ENCODE data around the gene VAV3.

VAV3 gene

GRCh38 chr1:107643766-107644165 is 321.2 kb downstream of the VAV3 start:
- DNase-seq (ENCODE audit: extremely low read depth, low read depth): no peak
- no peak for TF ChIP-seq CTCF (IDR thresholded peaks at IDR 0.05; ENCODE audit: low read depth, low read length, missing control alignments)
- no peak overlapping the region for H3K4me3 ChIP-seq (replicated peaks; ENCODE audit: low read depth, low read length)

- H3K4me3 ChIP-seq (replicated peaks; ENCODE audit: low read depth, low read length): no peak overlapping the region
- TF ChIP-seq CTCF (IDR thresholded peaks at IDR 0.05; ENCODE audit: low read depth, low read length, missing control alignments): no peak
- DNase-seq (ENCODE audit: extremely low read depth, low read depth): no peak
Measured at GRCh38 chr1:107640207-107640606, 324.8 kb downstream of the VAV3 start.

- H3K4me3 ChIP-seq (replicated peaks; ENCODE audit: low read depth, low read length): no peak overlapping the region
- TF ChIP-seq CTCF (IDR thresholded peaks at IDR 0.05; ENCODE audit: low read depth, low read length, missing control alignments): no peak
- no peak for DNase-seq (ENCODE audit: extremely low read depth, low read depth)
Measured at GRCh38 chr1:107637101-107637500, 327.9 kb downstream of the VAV3 start.

- TF ChIP-seq CTCF (IDR thresholded peaks at IDR 0.05; ENCODE audit: low read depth, low read length, missing control alignments): no peak
- no peak overlapping the region for H3K4me3 ChIP-seq (replicated peaks; ENCODE audit: low read depth, low read length)
- DNase-seq (ENCODE audit: extremely low read depth, low read depth): no peak
Measured at GRCh38 chr1:107633596-107633995, 331.4 kb downstream of the VAV3 start.

DNA sequence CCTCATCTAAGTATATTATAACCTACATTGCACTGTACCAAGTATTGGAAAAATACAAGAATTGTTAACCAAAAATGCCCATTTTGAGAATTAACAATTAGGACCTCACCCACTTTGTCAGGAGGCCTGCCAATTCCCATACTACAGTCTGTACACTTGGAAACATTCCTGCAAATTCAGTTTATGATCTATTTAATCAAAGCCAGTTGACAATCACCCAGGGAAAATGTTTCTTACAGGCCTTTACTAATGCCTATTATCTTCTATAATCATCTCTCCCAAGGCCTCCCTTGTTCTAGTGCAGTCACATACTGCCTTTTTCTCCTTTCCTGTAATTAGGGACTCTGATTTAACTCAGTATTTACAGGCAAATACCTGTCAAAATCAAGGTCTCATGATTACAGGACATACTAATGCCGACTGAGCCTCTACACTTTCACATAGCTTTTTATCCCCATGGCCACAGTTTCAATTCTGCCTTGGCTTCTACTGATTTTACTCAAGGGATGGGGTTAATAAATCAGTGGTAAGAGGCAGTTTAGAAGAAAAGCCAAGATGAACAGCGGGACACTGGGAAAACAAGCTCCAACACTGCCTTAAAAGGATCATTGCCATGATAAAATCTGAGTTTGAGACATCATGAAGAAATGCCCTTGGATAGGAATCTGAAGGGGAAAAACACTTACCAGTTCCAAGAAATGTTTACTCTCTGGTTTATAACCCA is 338.7 kb downstream of the VAV3 start:
- H3K4me3 ChIP-seq (replicated peaks; ENCODE audit: low read depth, low read length): no peak overlapping the region
- no peak for TF ChIP-seq CTCF (IDR thresholded peaks at IDR 0.05; ENCODE audit: low read depth, low read length, missing control alignments)
- DNase-seq (ENCODE audit: extremely low read depth, low read depth): no peak

DNA sequence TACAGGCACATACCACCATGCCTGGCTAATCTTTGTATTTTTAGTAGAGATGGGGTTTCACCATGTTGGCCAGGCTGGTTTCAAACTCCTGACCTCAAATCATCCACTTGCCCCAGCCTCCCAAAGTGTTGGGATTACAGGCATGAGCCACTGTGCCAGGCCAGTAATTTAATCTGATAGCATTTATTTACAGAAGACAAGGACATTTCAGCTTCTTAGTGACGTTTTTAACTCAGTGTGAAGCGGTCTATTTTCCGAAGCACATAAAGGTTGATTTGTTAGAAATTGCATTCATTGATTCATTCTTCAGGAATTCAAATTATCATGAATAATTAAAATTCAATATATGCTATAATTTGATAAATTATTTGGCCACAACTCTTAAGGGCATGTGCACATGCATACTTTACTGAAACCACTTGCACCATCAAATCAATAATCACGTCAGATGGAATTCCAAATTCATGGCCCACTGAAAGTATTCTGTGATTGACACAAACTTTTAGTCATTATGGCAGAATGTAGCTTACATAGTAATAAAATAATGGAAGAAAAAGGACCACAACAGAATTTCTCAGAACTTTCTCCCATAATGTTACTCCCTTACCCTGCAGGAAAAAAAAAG is 339.5 kb downstream of the VAV3 start:
- no peak for TF ChIP-seq CTCF (IDR thresholded peaks at IDR 0.05; ENCODE audit: low read depth, low read length, missing control alignments)
- no peak overlapping the region for H3K4me3 ChIP-seq (replicated peaks; ENCODE audit: low read depth, low read length)
- no peak for DNase-seq (ENCODE audit: extremely low read depth, low read depth)

Measured in HFF-Myc (cell line).